ENCODE results near the gene NDUFA11. TPM values are rescaled to one million over a fixed set of nuclear protein-coding genes. Genes with fewer than 3 reads are reported as not detected.

NDUFA11 gene
- total and polyA plus RNA-seq, 2 of the 13 experiments (the other 11 are each of a cell fraction or from before 2014, with no cell fraction given): 286 to 378 TPM

- TF ChIP-seq ZZZ3 (CRISPR knock-in tag; IDR thresholded peaks at IDR 0.05; ENCODE audit: borderline replicate concordance) (no peak), ZNF468 (CRISPR knock-in tag; IDR thresholded peaks at IDR 0.05) (no peak), PPARG (CRISPR knock-in tag; conservative IDR thresholded peaks at IDR 0.05) (peak; percentile 38; the same call in 1 of the 2 replicates), ZNF720 (CRISPR knock-in tag; IDR thresholded peaks at IDR 0.05) (no peak), ZNF564 (CRISPR knock-in tag; IDR thresholded peaks at IDR 0.05) (no peak), KMT2A (CRISPR knock-in tag; IDR thresholded peaks at IDR 0.05) (peak; percentile 63; the same call in 1 of the 2 replicates), FOXP1 (IDR thresholded peaks at IDR 0.05) (no peak), FOXP1 (CRISPR knock-in tag; IDR thresholded peaks at IDR 0.05) (no peak), ZNF839 (CRISPR knock-in tag; IDR thresholded peaks at IDR 0.05; ENCODE audit: borderline replicate concordance) (no peak), ZNF766 (CRISPR knock-in tag; IDR thresholded peaks at IDR 0.05; ENCODE audit: borderline replicate concordance) (0 out of 2 replicates have a peak, but pooled peaks have one; percentile 54), TIGD3 (CRISPR knock-in tag; IDR thresholded peaks at IDR 0.05; ENCODE audit: borderline replicate concordance) (no peak; the same call in 1 of the 2 replicates), RELA (CRISPR knock-in tag; IDR thresholded peaks at IDR 0.05) (no peak), ZNF850 (CRISPR knock-in tag; conservative IDR thresholded peaks at IDR 0.05) (no peak), ZFP62 (CRISPR knock-in tag; IDR thresholded peaks at IDR 0.05) (no peak), ZNF616 (CRISPR knock-in tag; IDR thresholded peaks at IDR 0.05; ENCODE audit: low read depth) (no peak), ZBTB8A (CRISPR knock-in tag; IDR thresholded peaks at IDR 0.05; ENCODE audit: borderline replicate concordance, low read depth) (no peak), SOX13 (IDR thresholded peaks at IDR 0.05) (no peak), SOX13 (CRISPR knock-in tag; conservative IDR thresholded peaks at IDR 0.05 in 1 of 2, IDR thresholded peaks at IDR 0.05 in 1 of 2) (peak in 1 of 2 experiments; percentile 37; a peak in 2 of 4 replicates)
- TF ChIP-seq, protein P1, sequence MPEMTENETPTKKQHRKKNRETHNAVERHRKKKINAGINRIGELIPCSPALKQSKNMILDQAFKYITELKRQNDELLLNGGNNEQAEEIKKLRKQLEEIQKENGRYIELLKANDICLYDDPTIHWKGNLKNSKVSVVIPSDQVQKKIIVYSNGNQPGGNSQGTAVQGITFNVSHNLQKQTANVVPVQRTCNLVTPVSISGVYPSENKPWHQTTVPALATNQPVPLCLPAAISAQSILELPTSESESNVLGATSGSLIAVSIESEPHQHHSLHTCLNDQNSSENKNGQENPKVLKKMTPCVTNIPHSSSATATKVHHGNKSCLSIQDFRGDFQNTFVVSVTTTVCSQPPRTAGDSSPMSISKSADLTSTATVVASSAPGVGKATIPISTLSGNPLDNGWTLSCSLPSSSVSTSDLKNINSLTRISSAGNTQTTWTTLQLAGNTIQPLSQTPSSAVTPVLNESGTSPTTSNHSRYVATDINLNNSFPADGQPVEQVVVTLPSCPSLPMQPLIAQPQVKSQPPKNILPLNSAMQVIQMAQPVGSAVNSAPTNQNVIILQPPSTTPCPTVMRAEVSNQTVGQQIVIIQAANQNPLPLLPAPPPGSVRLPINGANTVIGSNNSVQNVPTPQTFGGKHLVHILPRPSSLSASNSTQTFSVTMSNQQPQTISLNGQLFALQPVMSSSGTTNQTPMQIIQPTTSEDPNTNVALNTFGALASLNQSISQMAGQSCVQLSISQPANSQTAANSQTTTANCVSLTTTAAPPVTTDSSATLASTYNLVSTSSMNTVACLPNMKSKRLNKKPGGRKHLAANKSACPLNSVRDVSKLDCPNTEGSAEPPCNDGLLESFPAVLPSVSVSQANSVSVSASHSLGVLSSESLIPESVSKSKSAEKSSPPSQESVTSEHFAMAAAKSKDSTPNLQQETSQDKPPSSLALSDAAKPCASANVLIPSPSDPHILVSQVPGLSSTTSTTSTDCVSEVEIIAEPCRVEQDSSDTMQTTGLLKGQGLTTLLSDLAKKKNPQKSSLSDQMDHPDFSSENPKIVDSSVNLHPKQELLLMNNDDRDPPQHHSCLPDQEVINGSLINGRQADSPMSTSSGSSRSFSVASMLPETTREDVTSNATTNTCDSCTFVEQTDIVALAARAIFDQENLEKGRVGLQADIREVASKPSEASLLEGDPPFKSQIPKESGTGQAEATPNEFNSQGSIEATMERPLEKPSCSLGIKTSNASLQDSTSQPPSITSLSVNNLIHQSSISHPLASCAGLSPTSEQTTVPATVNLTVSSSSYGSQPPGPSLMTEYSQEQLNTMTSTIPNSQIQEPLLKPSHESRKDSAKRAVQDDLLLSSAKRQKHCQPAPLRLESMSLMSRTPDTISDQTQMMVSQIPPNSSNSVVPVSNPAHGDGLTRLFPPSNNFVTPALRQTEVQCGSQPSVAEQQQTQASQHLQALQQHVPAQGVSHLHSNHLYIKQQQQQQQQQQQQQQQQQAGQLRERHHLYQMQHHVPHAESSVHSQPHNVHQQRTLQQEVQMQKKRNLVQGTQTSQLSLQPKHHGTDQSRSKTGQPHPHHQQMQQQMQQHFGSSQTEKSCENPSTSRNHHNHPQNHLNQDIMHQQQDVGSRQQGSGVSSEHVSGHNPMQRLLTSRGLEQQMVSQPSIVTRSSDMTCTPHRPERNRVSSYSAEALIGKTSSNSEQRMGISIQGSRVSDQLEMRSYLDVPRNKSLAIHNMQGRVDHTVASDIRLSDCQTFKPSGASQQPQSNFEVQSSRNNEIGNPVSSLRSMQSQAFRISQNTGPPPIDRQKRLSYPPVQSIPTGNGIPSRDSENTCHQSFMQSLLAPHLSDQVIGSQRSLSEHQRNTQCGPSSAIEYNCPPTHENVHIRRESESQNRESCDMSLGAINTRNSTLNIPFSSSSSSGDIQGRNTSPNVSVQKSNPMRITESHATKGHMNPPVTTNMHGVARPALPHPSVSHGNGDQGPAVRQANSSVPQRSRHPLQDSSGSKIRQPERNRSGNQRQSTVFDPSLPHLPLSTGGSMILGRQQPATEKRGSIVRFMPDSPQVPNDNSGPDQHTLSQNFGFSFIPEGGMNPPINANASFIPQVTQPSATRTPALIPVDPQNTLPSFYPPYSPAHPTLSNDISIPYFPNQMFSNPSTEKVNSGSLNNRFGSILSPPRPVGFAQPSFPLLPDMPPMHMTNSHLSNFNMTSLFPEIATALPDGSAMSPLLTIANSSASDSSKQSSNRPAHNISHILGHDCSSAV (CRISPR knock-in tag; IDR thresholded peaks at IDR 0.05; ENCODE audit: borderline replicate concordance): no peak
Observed at GRCh38 chr19:5891938-5892771, 11.4 kb downstream of the NDUFA11 start (continued).
